B cell (primary cell): ENCODE data around the gene HERC2. TPM values are rescaled to one million over a fixed set of nuclear protein-coding genes. Genes with fewer than 3 reads are reported as not detected.

Source experiments
- ATAC-seq: fragments of 200-7000 bp; cut with Tn5 transposase; one replicate; pipeline ENCODE4 v1.10.0; 2021; ENCODE audit warnings: low read depth, mild to moderate bottlenecking, moderate number of reproducible peaks, moderate library complexity
- CTCF ChIA-PET: fragments of 350-600 bp; sonication (Branson Sonifier 250); formaldehyde crosslinking; loops from one replicate; lab custom pipeline; 2021; ENCODE audit warnings: antibody characterized with exemption, inconsistent platforms; lab: Charles Lee
- POLR2A ChIA-PET: fragments of 350-600 bp; sonication (Branson Sonifier 250); formaldehyde crosslinking; loops from one replicate; lab custom pipeline; 2021; ENCODE audit warnings: antibody characterized with exemption; lab: Charles Lee
- DNase-seq: peaks from one replicate; pipeline ENCODE4 v3.0.0; 2013
- H2AFZ ChIP-seq: 2 replicates; pipeline ENCODE4 v1.6.1; 2012; ENCODE audit warnings: mild to moderate bottlenecking, low read depth, low read length; ENCODE audit not compliant: insufficient read depth, poor library complexity, severe bottlenecking
- H3K27ac ChIP-seq, 2 donors: 1 replicate in 1 of 2; 2 replicates in 1 of 2; pipeline ENCODE4 v1.5.1; 2012 to 2013; ENCODE audit warnings: low read length in 2 of 2, mild to moderate bottlenecking in 2 of 2, moderate library complexity in 1 of 2
- H3K27me3 ChIP-seq, 4 experiments: fragments of 200-600 bp in 1 of 4; sonication (generic) in 1 of 4; replicated peaks in 1 of 4; 1 replicate in 2 of 4; 2 replicates in 2 of 4; pipeline versions ENCODE4 v1.6.1 to v1.7.0; 2013 to 2016; ENCODE audit warnings: low read length in 3 of 4, mild to moderate bottlenecking in 2 of 4, mixed read lengths in 1 of 4, moderate library complexity in 1 of 4; ENCODE audit not compliant: insufficient read depth in 4 of 4, control insufficient read depth in 3 of 4; ENCODE audit errors: control extremely low read depth in 1 of 4
- H3K36me3 ChIP-seq, 2 experiments: replicated peaks in 1 of 2; 1 replicate in 1 of 2; 2 replicates in 1 of 2; pipeline versions ENCODE4 v1.6.1 to v1.7.1; 2013; ENCODE audit warnings: low read length in 1 of 2; ENCODE audit not compliant: insufficient read depth in 2 of 2, control insufficient read depth in 1 of 2; ENCODE audit errors: control extremely low read depth in 1 of 2, extremely low read depth in 1 of 2
- H3K4me1 ChIP-seq, 2 donors: fragments of 200-600 bp in 1 of 2; sonication (generic) in 1 of 2; 1 replicate in 1 of 2; 2 replicates in 1 of 2; pipeline versions ENCODE4 v1.5.1 to v1.6.1; 2013 to 2017; ENCODE audit warnings: low read length in 2 of 2; ENCODE audit not compliant: control insufficient read depth in 2 of 2, insufficient read depth in 2 of 2
- H3K4me2 ChIP-seq: replicated peaks from 2 replicates; pipeline ENCODE3; 2012; ENCODE audit warnings: mild to moderate bottlenecking, low read depth, low read length; ENCODE audit not compliant: poor library complexity, severe bottlenecking
- H3K4me3 ChIP-seq, 5 experiments: fragments of 200-600 bp in 1 of 5; sonication (generic) in 1 of 5; 1 replicate in 3 of 5; 2 replicates in 2 of 5; pipeline versions ENCODE4 v1.5.1 to v1.7.0; 2011 to 2016; ENCODE audit warnings: low read length in 4 of 5, mild to moderate bottlenecking in 4 of 5, low read depth in 2 of 5, control low read depth in 1 of 5, moderate library complexity in 1 of 5; ENCODE audit not compliant: insufficient read depth in 1 of 5; ENCODE audit errors: control extremely low read depth in 1 of 5, extremely low read depth in 1 of 5
- H3K79me2 ChIP-seq: fragments of 200-600 bp; sonication (generic); one replicate; pipeline ENCODE4 v1.6.0; 2016; ENCODE audit warnings: low read length; ENCODE audit not compliant: control insufficient read depth, insufficient read depth
- H3K9ac ChIP-seq: fragments of 200-600 bp; sonication (generic); 2 replicates; pipeline ENCODE4 v1.6.1; 2017; ENCODE audit warnings: mild to moderate bottlenecking, low read length, moderate library complexity
- H3K9me3 ChIP-seq, 3 donors: one replicate each; pipeline versions ENCODE4 v1.6.1 to v1.7.1; 2013; ENCODE audit warnings: low read length in 2 of 3; ENCODE audit not compliant: control insufficient read depth in 2 of 3, insufficient read depth in 1 of 3; ENCODE audit errors: control extremely low read depth in 1 of 3
- H4K20me1 ChIP-seq: 2 replicates; pipeline ENCODE4 v1.6.0; 2012; ENCODE audit warnings: mild to moderate bottlenecking, low read length; ENCODE audit not compliant: insufficient read depth, control insufficient read depth, poor library complexity, severe bottlenecking
- H3K27ac Mint-ChIP-seq: one replicate; pipeline ENCODE4 v1.8.0; 2021; ENCODE audit warnings: mixed read lengths
- H3K27me3 Mint-ChIP-seq: one replicate; pipeline ENCODE4 v1.8.0; 2021; ENCODE audit warnings: mixed read lengths
- H3K4me1 Mint-ChIP-seq: one replicate; pipeline ENCODE4 v1.8.0; 2021; ENCODE audit warnings: mixed read lengths
- H3K4me3 Mint-ChIP-seq: one replicate; pipeline ENCODE4 v1.8.0; 2021; ENCODE audit warnings: mixed read lengths
- H3K9me3 Mint-ChIP-seq: one replicate; pipeline ENCODE4 v1.8.0; 2022; ENCODE audit warnings: mixed read lengths; ENCODE audit not compliant: insufficient read depth
- CTCF ChIP-seq: fragments of 200-600 bp; IDR thresholded peaks from one replicate; pipeline ENCODE4 v1.8.0; 2022; ENCODE audit warnings: antibody characterized with exemption, mild to moderate bottlenecking
- EZH2 ChIP-seq: IDR thresholded peaks from 2 replicates; pipeline ENCODE4 v1.6.1; 2012; ENCODE audit warnings: borderline replicate concordance, low read depth, mild to moderate bottlenecking, moderate library complexity, low read length; ENCODE audit not compliant: insufficient read depth, poor library complexity, severe bottlenecking
- WGBS: methylation state at CpG from one replicate; pipeline ENCODE4 v1.1.5; 2013; ENCODE audit warnings: missing lambda C conversion rate; ENCODE audit not compliant: insufficient coverage; 5-methylcytosine and 5-hydroxymethylcytosine counted together
- intact Hi-C: fragments of 100-400 bp; cut with micrococcal nuclease; formaldehyde crosslinking; loops from one replicate; pipeline ENCODE4 v1.10.0; 2022
- polyA plus RNA-seq: library from polyadenylated mRNA; depleted of rRNA; stranded (reverse); fragments of >200 nt; gene quantifications from 2 replicates; pipeline ENCODE4 v1.2.3, GENCODE V29; 2012
- total RNA-seq, 2 donors: library from RNA; stranded (reverse); fragments of 120-200 nt in 1 of 2; gene quantifications; 1 replicate in 1 of 2; 2 replicates in 1 of 2; pipeline versions ENCODE4 v1.2.3 to v1.2.4, GENCODE V29; 2013 to 2022

Gene HERC2
- total and polyA plus RNA-seq, 2 donors (not counting 1 experiment from before 2014, with no cell fraction given), result 31.0 to 52.7 TPM

DNA sequence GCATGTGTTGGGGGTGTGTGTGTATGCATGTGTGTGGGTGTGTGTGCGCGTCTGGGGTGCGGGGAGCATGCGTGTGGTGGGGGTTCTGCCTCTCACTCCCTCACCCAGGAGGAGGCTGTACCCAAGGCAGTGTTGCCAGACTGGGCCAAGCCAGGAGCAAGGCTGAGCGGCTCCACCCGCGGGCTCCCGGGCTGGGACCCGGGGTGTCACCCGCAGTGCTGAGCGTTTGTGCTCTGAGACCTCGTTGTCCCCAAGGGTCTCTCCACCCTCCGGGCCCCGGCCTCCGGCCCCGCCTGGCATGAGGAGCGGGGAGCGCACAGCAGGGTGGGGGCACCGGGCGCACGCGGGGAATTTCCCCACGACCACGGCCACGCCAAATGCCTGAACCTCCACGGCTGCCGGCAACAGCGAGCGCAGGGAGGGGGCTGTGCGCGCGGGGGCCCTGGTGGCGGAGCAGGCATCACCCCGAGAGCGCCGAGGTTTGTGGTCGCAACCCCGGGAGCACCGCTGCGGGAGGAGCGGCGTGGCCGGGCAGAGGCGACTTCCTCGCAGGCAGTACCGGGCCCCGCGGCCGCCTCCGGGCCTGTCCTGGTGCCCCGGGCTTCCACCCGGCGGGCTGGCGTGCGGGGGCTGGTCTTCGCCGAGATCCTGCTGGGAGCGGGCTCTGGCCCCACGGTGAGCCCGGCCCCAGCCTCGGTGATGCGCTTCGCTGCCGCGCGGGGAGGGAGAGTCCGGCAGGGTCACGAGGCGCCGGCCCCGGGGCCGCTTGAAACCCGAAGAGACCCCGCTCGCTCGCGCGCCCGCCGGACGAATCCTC, 215.5 kb downstream of the HERC2 start:
- Histone ChIP-seq H2AFZ (peak overlapping the region; percentile 67), H4K20me1 (no peaks in the 10 kb centered on the region), H3K9ac (peak overlapping the region; percentile 49), H3K4me2 (peak overlapping the region; percentile 87), H3K27ac (no peak overlapping the region), H3K4me1 (peaks cover 19 to 23% of the 10 kb centered on the region in 2 donors), H3K9me3 (peaks cover 0 to 18% (median 0%) of the 10 kb centered on the region in 3 donors), H3K27me3 (peaks cover 0 to 58% (median 19%) of the 10 kb centered on the region in 4 experiments), H3K79me2 (no peaks in the 10 kb centered on the region), H3K36me3 (peaks cover 0 to 2% of the 10 kb centered on the region in 2 experiments), H3K4me3 (peak overlapping the region in 4 of 5 experiments; percentile 37 to 56 (median 53))
- no peak overlapping the region for H3K27ac Mint-ChIP-seq
- POLR2A ChIA-PET, result interaction anchor here (0.8 kb wide), 1 partner anchor 8 kb away, joined by 3 read pairs; no protein-coding TSS in a partner anchor
- ATAC-seq (peak; percentile 31), DNase-seq (peak; percentile 44)
- H3K4me1 Mint-ChIP-seq, result peaks cover 16% of the 10 kb centered on the region
- WGBS, result 6% methylated on average over 81 of the region's 81 CpGs
- TF ChIP-seq EZH2, result no peak
- TF ChIP-seq CTCF, result no peak
- CTCF ChIA-PET, result interaction anchor here (1.5 kb wide), 1 partner anchor 19 kb away, joined by 6 read pairs; no protein-coding TSS in a partner anchor
- intact Hi-C loops, result no loop called here
- peaks cover 40% of the 10 kb centered on the region for H3K27me3 Mint-ChIP-seq
- H3K4me3 Mint-ChIP-seq, result peak overlapping the region; percentile 66
- H3K9me3 Mint-ChIP-seq, result no peaks in the 10 kb centered on the region

DNA sequence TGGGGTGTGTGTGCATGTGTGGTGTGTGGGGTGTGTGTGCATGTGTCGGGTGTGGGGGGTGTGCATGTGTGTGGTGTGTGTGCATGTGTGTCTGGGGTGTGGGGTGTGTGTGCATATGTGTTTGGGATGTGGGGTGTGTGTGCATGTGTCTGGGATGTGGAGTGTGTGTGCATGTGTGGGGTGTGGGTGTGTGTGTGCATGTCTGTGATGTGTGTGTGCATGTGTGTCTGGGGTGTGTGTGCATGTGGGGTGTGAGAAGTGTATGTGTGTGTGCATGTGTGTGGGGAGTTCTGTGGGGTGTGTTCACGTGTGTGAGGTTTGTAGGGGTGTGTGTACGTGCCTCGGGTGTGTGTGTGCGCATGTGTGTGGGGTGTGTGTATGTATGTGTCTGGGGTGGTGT, 216.2 kb downstream of the HERC2 start:
- 96% methylated on average over 5 of the region's 5 CpGs for WGBS
- Histone ChIP-seq H3K36me3 (no peaks in the 10 kb centered on the region), H3K9me3 (peaks cover 0 to 24% (median 0%) of the 10 kb centered on the region in 3 donors), H3K9ac (no peak overlapping the region), H3K79me2 (no peaks in the 10 kb centered on the region), H4K20me1 (no peaks in the 10 kb centered on the region), H3K27me3 (peaks cover 0 to 65% (median 20%) of the 10 kb centered on the region in 4 experiments), H3K4me2 (peak overlapping the region; percentile 87), H3K4me1 (peaks cover 19 to 23% of the 10 kb centered on the region in 2 donors), H3K27ac (no peak overlapping the region), H2AFZ (no peak overlapping the region), H3K4me3 (no peak overlapping the region)
- H3K4me3 Mint-ChIP-seq, result peak overlapping the region; percentile 66
- intact Hi-C loops, result no loop called here
- H3K27ac Mint-ChIP-seq, result no peak overlapping the region
- ChIA-PET POLR2A (no interaction called here), CTCF (no interaction called here)
- H3K9me3 Mint-ChIP-seq, result no peaks in the 10 kb centered on the region
- peaks cover 16% of the 10 kb centered on the region for H3K4me1 Mint-ChIP-seq
- H3K27me3 Mint-ChIP-seq, result peaks cover 44% of the 10 kb centered on the region
- ATAC-seq, result no peak
- TF ChIP-seq EZH2 (no peak), CTCF (no peak)
- DNase-seq, result no peak
